Mononuclear cell (primary cell): ENCODE data around the gene TGIF2. TPM values are rescaled to one million over a fixed set of nuclear protein-coding genes. Genes with fewer than 3 reads are reported as not detected.

ENCODE experiments used
- H3K27me3 ChIP-seq: 2 replicates; pipeline ENCODE4 v1.6.0; 2011; ENCODE audit warnings: low read length, control low read depth; ENCODE audit not compliant: insufficient read depth
- H3K4me1 ChIP-seq: 2 replicates; pipeline ENCODE4 v1.5.1; 2011; ENCODE audit warnings: mild to moderate bottlenecking, low read length, control low read depth; ENCODE audit not compliant: insufficient read depth
- H3K4me3 ChIP-seq: 2 replicates; pipeline ENCODE4 v1.5.1; 2011; ENCODE audit warnings: mild to moderate bottlenecking, low read length, moderate library complexity
- H3K9me3 ChIP-seq: 2 replicates; pipeline ENCODE4 v1.5.1; 2011; ENCODE audit warnings: low read depth, mild to moderate bottlenecking, control low read depth, low read length
- total RNA-seq: library from RNA; depleted of rRNA; stranded (reverse); fragments of >200 nt; gene quantifications from one replicate; pipeline ENCODE4 v1.2.3, GENCODE V29; 2012

Gene TGIF2
- 20.8 TPM for total RNA-seq

DNA sequence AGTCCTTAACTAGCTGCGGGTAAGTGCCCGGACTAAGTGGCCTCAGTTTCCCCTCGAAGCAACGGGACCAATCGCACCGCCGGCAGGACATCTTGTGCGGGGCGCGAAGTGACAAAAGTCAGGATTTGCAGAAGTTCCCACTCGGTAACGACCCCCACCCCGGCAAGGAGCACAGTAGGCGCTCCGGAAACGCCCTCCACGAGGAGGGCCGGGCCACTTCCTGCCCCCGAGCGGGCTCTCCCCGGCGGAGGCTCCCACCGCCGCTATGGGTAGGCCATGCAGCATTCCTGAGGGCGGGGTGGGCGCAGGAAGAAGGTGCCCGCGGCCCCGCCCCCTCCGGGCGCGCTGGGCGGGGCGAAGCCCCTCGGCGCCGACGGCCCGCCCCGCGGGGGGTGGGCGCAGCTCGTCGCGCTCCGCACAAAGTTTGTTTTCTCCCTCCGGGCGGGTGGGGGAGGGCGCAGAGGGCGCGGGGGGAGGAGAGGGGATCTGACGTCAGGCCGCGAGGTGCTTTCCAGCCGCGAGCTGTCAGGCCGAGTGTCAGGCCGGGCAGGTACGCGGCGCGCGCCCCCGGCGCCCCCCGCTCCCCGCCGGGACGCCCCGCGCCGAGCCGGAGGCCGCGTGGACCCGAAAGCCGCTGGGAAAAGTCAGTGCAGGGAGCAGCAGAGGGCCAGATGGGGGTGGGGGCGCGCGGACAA lies at the start of gene TGIF2:
TSS of gene TGIF2 (plus strand) at position 495 of the 695 bp plus-strand sequence. CDS start 5,178 bp downstream, outside the sequence.
- H3K4me3 ChIP-seq = peak within 1 kb of the TSS; percentile 74

DNA sequence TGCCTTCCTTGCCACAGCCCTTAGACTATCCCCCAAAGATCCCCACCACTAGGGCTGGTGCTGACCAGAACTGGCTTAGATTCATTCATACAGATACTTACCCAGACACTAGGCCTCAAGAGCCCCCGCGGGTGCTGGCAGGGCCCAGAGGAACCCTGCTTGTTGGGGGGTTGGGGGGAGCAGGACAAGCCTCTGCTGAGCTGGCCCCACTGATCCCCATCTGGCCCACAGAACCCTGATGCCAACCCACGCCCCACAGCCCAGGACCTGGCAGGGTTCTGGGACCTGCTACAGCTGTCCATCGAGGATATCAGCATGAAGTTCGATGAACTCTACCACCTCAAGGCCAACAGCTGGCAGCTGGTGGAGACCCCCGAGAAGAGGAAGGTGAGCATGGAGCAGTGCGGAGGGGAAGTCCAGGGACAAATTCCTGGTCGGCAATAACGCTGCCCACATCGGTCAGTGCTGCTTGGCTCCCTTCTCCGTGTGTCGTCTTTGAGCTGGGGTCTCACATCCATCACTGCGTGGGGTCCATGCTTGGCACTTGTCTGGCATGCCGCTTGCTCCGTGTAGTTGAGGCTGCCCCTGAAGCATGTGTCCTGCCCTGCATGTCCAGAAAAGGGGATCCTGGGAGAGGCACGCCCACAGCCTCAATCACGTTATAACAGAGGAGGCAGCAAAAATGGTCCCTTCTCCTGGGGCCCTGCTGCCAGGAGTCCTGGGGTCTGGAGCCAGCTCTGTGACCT lies 47.6 kb upstream of the TGIF2 start:
- Histone ChIP-seq H3K27me3 (no peaks in the 10 kb centered on the region), H3K4me1 (peaks cover 9% of the 10 kb centered on the region)

More for the DNA sequence above, at the start of gene TGIF2:
- H3K9me3 ChIP-seq = no peaks in the 10 kb centered on the region
- no peaks in the 10 kb centered on the region for H3K27me3 ChIP-seq
- peaks cover 37% of the 10 kb centered on the region for H3K4me1 ChIP-seq

DNA sequence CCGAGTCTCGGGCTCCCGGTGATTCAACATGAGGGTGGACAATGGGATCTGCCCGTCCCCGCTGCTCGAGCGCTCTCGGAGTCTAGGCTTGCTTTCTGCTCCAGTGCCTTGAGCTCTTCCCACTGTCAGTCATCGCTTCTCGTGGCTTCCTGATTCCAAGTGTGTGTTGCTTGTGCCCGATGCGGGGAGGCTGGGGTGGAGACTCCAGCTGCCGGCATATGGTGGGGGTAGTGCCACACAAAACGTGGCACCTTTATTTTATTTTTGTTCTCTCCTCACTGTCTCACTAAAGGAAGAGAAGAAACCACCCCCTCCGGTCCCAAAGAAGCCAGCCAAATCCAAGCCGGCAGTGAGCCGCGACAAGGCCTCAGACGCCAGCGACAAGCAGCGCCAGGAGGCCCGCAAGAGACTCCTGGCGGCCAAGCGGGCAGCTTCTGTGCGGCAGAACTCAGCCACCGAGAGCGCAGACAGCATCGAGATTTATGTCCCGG lies 46.8 kb upstream of the TGIF2 start:
- no peaks in the 10 kb centered on the region for H3K27me3 ChIP-seq
- no peaks in the 10 kb centered on the region for H3K9me3 ChIP-seq
- H3K4me1 ChIP-seq = peaks cover 9% of the 10 kb centered on the region
- no peak overlapping the region for H3K4me3 ChIP-seq

More for the DNA sequence above, 47.6 kb upstream of the TGIF2 start:
- no peaks in the 10 kb centered on the region for H3K9me3 ChIP-seq
- no peak overlapping the region for H3K4me3 ChIP-seq

DNA sequence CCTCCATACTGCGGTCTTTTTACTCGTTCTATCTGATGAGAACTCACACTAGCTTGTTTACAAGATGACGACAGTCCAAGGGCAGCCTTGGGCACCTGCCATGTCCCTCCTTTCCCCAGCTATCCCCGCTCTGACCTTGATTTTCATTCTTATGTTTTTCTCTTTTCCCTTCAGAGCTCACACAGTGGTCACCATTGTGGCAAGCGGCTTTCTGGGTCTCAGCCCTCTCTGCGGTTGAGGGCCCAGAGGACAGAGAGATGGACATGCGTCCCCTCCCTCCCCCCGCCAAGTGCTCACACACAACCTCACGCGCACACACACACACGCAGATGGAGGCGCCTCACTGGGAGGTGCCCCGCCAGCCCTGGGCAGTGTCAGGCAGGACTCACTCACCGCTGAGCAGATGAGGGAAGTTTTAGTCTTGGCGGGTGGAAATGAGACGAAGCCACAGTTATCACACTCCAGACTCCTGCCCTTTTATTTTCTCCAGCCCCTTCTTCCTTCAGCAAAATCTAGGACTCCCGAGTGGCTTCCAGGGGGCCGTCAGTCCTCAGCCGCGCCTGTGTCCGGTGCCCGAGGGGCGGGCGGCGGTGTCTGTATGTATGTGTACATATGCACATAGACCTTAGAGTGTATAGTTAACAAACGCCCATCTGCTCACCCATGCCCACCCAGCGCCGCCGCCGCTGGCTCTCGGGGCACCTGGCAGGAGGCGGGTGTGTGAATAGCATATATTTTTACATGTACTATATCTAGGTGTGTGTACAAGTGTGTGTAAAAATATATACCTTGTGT lies 45.9 kb upstream of the TGIF2 start:
- Histone ChIP-seq H3K4me3 (no peak overlapping the region), H3K4me1 (peaks cover 9% of the 10 kb centered on the region), H3K27me3 (no peaks in the 10 kb centered on the region), H3K9me3 (no peaks in the 10 kb centered on the region)

DNA sequence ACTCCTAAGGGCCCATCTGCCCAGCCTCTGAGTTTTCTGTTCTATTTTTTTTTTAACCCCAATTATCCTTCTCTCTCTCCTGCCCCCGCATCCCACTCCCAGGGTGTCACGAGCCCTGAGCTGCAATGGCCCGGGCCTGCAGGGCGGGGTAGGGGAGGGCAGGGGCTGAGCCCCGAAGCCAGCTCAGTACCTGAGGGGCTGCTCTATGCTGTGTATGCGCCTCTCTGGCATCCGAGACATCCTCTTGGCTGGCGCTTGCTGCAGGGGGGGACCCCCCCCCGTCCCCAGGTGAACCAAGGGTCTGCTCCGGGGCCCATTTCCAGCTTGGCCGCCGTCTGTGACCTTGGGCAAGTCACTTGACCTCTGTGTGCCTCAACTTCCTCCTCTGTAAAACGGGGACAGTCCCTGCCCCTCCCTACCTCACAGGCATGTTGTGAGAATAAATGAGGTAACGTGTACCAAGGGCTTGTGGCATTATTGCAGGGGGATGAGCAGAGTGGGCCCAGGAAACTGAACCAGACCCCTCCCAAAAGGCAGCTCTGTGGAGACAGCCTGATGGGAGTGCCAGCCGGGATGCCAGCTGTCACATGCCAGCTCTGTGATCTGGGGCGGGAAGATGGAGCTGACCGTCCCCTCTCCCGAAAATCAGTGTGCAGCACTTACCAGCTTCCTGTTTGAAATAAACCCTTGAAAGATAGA lies 45.1 kb upstream of the TGIF2 start:
- Histone ChIP-seq H3K27me3 (no peaks in the 10 kb centered on the region), H3K4me3 (no peak overlapping the region), H3K4me1 (peaks cover 2% of the 10 kb centered on the region), H3K9me3 (no peaks in the 10 kb centered on the region)

DNA sequence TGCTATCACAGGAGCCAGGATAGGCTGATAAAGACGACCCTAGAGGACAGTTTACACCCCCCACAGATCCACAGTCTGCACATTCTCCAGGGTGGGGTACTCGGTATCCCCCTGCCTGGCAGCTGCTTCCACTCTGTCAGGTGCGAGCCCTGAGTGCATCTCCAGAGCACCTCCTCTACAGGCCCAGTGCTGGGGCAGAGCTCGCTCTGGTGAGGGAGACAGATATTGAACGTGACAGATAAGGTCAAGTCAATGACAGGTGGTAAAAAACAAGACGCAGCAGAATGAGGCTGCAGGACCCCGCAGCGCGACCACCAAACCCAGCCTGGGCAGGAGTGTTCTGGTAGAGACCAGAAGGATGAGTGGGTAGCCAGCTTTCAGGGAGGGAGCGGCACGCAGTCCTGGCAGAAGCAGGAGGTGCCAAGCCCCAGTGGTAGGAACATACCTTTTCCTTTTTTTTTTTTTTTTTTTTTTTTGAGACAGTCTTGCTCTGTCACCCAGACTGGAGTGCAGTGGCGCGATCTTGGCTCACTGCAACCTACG lies 44.5 kb upstream of the TGIF2 start:
- H3K4me1 ChIP-seq = no peaks in the 10 kb centered on the region
- H3K9me3 ChIP-seq = no peaks in the 10 kb centered on the region
- no peaks in the 10 kb centered on the region for H3K27me3 ChIP-seq
- no peak overlapping the region for H3K4me3 ChIP-seq

DNA sequence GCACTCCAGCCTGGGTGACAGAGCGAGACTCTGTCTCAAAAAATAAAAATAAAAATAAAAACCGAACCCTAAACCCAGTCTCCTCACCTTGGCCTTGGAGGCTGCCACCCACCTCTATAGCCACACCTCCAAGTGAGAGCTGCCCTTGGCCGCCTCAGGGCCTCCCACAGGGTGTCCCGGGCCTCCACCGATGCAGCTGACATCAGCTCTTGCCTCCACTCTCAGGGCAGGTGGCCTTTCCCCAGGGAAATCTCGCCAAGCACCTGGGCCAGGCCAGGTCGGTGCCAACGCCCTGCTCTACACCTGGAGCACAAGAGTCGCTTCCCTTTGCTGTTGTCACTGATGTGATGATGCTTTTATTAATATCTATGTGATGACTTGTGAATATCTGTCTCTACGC lies 41.0 kb upstream of the TGIF2 start:
- no peaks in the 10 kb centered on the region for H3K27me3 ChIP-seq
- no peaks in the 10 kb centered on the region for H3K4me1 ChIP-seq
- H3K9me3 ChIP-seq = no peaks in the 10 kb centered on the region
- no peak overlapping the region for H3K4me3 ChIP-seq

DNA sequence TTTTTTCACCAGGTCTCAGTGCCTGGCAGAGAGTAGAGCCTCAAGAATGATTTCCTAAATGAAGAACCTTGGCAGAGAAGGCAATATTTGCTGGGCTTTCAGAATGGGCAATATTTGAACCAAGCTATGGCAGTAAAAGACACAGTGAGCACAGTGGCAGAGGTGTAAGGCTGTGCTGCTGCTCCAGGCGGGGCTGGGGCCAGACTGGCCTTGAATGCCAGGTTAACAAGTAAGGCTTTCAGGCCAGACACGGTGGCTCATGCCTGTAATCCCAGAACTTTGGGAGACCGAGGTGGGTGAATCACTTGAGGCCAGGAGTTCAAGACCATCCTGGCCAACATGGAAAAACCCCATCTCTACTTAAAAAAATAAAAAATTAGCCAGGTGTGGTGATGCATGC lies 40.6 kb upstream of the TGIF2 start:
- no peaks in the 10 kb centered on the region for H3K27me3 ChIP-seq
- no peaks in the 10 kb centered on the region for H3K9me3 ChIP-seq
- H3K4me1 ChIP-seq = no peaks in the 10 kb centered on the region
- H3K4me3 ChIP-seq = no peak overlapping the region

DNA sequence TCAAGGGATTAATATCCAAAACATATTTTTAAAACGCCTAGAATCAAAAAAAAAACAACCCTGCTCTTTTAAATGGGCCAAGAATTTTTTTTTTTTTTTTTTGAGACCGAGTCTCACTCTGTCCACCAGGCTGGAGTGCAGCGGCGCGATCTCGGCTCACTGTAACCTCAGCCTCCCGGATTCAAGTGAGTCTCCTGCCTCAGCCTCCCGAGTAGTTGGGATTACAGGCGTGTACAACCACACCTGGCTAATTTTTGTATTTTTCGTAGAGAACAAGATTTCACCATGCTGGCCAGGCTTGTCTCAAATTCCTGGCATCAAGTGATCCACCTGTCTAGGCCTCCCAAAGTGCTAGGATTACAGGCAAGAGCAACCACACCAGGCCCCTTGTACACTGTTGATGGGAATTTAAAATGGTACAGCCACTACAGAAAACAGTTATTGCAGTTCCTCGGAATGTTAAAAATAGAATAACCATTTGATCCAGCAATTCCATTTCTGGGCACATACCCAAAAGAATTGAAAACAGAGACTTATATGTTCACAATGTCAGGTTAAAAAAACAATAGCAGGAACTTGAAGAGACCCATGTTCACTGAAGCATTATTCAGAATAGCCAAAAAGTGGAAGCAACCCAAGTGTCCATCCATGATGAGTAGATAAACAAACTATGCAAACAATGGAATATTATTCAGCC lies 35.2 kb upstream of the TGIF2 start:
- no peaks in the 10 kb centered on the region for H3K27me3 ChIP-seq
- H3K4me1 ChIP-seq = peaks cover 4% of the 10 kb centered on the region
- H3K4me3 ChIP-seq = no peak overlapping the region
- no peaks in the 10 kb centered on the region for H3K9me3 ChIP-seq

DNA sequence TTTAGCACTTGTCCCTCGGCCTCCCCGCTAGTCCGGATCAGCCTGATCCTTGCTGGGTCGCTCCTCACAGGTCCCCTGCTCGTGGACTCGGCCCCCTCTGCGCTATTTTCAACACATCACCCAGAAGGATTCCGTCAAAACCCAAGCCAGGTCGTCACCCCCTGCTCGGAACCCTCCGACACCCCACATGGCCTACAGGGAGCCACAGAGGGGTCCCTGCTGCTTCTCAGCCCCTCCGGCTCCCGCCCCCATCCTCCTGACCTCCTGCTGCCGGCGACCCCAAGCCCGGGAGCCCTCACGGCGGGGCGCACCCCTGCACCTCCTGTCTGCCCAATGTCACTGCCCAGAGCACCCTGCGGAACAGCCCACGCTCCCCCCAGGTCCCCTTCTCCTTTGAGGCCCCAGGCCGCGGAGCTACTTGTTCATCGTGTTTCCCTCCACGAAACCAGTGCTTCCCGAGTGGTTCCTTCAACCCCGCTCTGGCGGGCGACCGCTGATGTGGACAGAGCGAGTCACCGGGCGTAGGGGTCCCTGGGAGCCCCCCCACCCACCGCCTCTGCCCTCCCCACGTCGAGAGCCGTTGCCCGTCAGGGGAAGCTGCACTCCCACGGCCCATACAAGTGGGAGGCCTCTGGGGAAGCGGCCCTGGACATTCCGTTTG lies 32.7 kb upstream of the TGIF2 start:
- Histone ChIP-seq H3K9me3 (no peaks in the 10 kb centered on the region), H3K4me3 (no peak overlapping the region), H3K4me1 (peaks cover 4% of the 10 kb centered on the region), H3K27me3 (no peaks in the 10 kb centered on the region)

DNA sequence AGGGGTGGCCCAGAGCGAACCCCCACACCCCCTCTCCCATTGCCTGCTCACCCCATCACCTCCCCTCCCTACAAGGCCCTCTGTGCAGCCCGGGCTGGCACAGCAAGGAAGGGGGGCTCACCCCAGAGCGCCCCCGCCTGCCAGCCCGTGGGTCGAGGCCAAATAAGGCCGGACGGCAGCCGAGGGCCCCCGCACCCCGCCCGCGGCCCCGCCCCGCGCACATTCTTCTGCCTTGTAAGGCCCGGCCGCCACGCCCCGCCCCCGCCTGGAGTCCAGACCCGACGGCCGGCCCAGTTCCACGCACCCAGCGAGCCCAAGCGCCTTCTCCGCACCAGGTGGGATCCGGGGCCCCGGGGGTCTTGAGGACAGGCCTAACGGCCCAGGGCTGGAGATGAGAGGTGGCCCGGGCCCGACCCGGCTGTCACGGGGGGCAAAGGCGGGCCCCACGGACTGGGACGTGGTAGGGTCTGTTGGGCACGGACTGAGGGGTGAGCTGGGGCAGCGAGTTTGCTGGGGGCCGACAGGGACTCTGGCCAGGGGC lies 32.1 kb upstream of the TGIF2 start, which contains the start of gene MYL9:
TSS of gene MYL9 (plus strand) at position 293 of the 541 bp plus-strand sequence. CDS start 3,366 bp downstream, outside the sequence.
- no peak within 1 kb of the TSS for H3K4me3 ChIP-seq
- H3K4me1 ChIP-seq = peaks cover 4% of the 10 kb centered on the region
- H3K27me3 ChIP-seq = no peaks in the 10 kb centered on the region
- no peaks in the 10 kb centered on the region for H3K9me3 ChIP-seq

DNA sequence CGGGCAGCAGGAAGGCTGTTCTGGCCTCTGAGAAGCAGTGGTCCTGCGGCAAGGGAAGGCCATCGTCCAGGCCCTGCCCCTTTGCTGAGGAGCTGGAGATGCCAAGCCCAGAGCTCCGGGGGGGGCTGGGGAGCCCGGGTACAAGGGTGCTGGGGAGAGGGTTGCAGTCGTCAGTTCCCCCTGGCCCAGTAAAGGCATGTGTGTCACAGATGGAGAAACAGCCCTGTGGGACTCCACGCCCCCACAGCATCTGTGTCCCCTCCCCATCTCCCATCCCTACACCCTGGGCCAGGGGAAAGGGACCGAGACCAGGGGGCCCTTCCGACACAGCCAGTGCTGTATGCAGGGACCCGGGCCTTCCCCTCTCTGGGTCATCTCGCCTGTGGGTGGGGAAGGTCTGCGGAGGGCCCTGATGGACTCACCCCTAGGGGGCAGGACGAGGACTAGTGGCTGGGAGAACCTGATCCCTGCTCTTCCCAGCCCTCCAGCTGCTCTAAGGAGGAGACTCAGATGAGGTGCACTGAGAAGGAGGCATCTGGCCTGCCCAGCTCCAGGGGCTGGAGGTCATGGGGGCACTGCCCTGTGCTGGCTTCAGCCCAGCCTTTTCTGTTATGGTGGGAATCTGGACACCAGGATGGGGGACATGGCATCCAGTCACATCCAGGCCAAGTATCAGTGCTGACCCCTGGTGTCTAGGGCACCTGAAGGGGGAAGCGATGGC lies 31.5 kb upstream of the TGIF2 start:
- no peak overlapping the region for H3K4me3 ChIP-seq
- no peaks in the 10 kb centered on the region for H3K27me3 ChIP-seq
- H3K4me1 ChIP-seq = peaks cover 4% of the 10 kb centered on the region
- no peaks in the 10 kb centered on the region for H3K9me3 ChIP-seq
